ENCODE measurements around the gene GSTM3. TPM values are rescaled to one million over a fixed set of nuclear protein-coding genes. Genes with fewer than 3 reads are reported as not detected.

Gene GSTM3
- total RNA-seq, 1 experiment from 2014 or later: 110 TPM

GRCh38 chr1:109773203-109773899 lies 32.5 kb upstream of the GSTM3 start:
- Histone ChIP-seq H3K9me2 (ENCODE audit: insufficient read depth) (no peaks in the 10 kb centered on the region), H3K79me2 (ENCODE audit: low read depth) (no peaks in the 10 kb centered on the region), H3K4me3 (no peak overlapping the region), H3K4me2 (peak overlapping the region; percentile 20; the same call in 1 of the 2 replicates), H3K27ac (no peak overlapping the region), H4K20me1 (ENCODE audit: insufficient read depth) (no peaks in the 10 kb centered on the region), H3K36me3 (ENCODE audit: low read depth) (no peaks in the 10 kb centered on the region), H3F3A (ENCODE audit: insufficient read depth, low read depth) (peaks cover 13% of the 10 kb centered on the region; the same call in 1 of the 2 replicates), H3K27me3 (ENCODE audit: insufficient read depth, low read depth) (no peaks in the 10 kb centered on the region), H3K4me1 (replicated peaks; ENCODE audit: insufficient read depth) (peaks cover 46% of the 10 kb centered on the region), H2AFZ (no peak overlapping the region), H3K9me3 (ENCODE audit: insufficient read depth, low read depth) (no peaks in the 10 kb centered on the region)
- ChIA-PET POLR2A (ENCODE audit: unreplicated experiment) (interaction anchor here (0.5 kb wide), 1 partner anchor 137 kb away, joined by 3 read pairs; no protein-coding TSS in a partner anchor), CTCF (interaction anchor here (2.0 to 7.2 kb wide), 2 partner anchors 133 to 227 kb away, joined by 6 to 48 read pairs; no protein-coding TSS in a partner anchor)
- TF ChIP-seq CTCF (conservative IDR thresholded peaks at IDR 0.05) (peak; percentile 97), EZH2 (IDR thresholded peaks at IDR 0.05; ENCODE audit: low read depth) (no peak)
- no TSS peak for BruUV-seq (replicated peaks)
- intact Hi-C loops (cut with micrococcal nuclease; ENCODE audit: unreplicated experiment): loop anchor here (1.0 to 10.0 kb wide), 3 partner anchors 131 to 331 kb away; no protein-coding TSS in a partner anchor
- DNase-seq: peak; percentile 78 to 82

GRCh38 chr1:109772658-109773202 lies 31.9 kb upstream of the GSTM3 start:
- CTCF ChIA-PET: interaction anchor here (2.0 to 7.2 kb wide), 2 partner anchors 132 to 226 kb away, joined by 6 to 48 read pairs; no protein-coding TSS in a partner anchor
- TF ChIP-seq EZH2 (IDR thresholded peaks at IDR 0.05; ENCODE audit: low read depth) (no peak), CTCF (conservative IDR thresholded peaks at IDR 0.05) (no peak)
- H3K4me1 ChIP-seq (replicated peaks; ENCODE audit: insufficient read depth): peaks cover 40% of the 10 kb centered on the region
- DNase-seq: no peak
- H3K27ac ChIP-seq: no peak overlapping the region
- H4K20me1 ChIP-seq (ENCODE audit: insufficient read depth): no peaks in the 10 kb centered on the region
- H3K36me3 ChIP-seq (ENCODE audit: low read depth): no peaks in the 10 kb centered on the region
- no TSS peak for BruUV-seq (replicated peaks)
- no peaks in the 10 kb centered on the region for H3K9me3 ChIP-seq (ENCODE audit: insufficient read depth, low read depth)
- H3K4me3 ChIP-seq: no peak overlapping the region
- no peak overlapping the region for H3K4me2 ChIP-seq
- no peaks in the 10 kb centered on the region for H3K9me2 ChIP-seq (ENCODE audit: insufficient read depth)
- peaks cover 13% of the 10 kb centered on the region; the same call in 1 of the 2 replicates for H3F3A ChIP-seq (ENCODE audit: insufficient read depth, low read depth)
- POLR2A ChIA-PET (ENCODE audit: unreplicated experiment): no interaction called here
- intact Hi-C loops (cut with micrococcal nuclease; ENCODE audit: unreplicated experiment): loop anchor here (1.0 to 10.0 kb wide), 3 partner anchors 130 to 332 kb away; no protein-coding TSS in a partner anchor
- H2AFZ ChIP-seq: no peak overlapping the region
- H3K79me2 ChIP-seq (ENCODE audit: low read depth): no peaks in the 10 kb centered on the region
- no peaks in the 10 kb centered on the region for H3K27me3 ChIP-seq (ENCODE audit: insufficient read depth, low read depth)

GRCh38 chr1:109771712-109772657 lies 31.1 kb upstream of the GSTM3 start:
- no peak for DNase-seq
- no peaks in the 10 kb centered on the region for H3K9me2 ChIP-seq (ENCODE audit: insufficient read depth)
- no peaks in the 10 kb centered on the region for H3K9me3 ChIP-seq (ENCODE audit: insufficient read depth, low read depth)
- no TSS peak for BruUV-seq (replicated peaks)
- no peak overlapping the region for H2AFZ ChIP-seq
- ChIA-PET POLR2A (ENCODE audit: unreplicated experiment) (no interaction called here), CTCF (interaction anchor here (7.2 kb wide), 1 partner anchor 132 kb away, joined by 48 read pairs; no protein-coding TSS in a partner anchor)
- H3K79me2 ChIP-seq (ENCODE audit: low read depth): no peaks in the 10 kb centered on the region
- no peaks in the 10 kb centered on the region for H3K27me3 ChIP-seq (ENCODE audit: insufficient read depth, low read depth)
- H3K4me1 ChIP-seq (replicated peaks; ENCODE audit: insufficient read depth): peaks cover 32% of the 10 kb centered on the region
- intact Hi-C loops (cut with micrococcal nuclease; ENCODE audit: unreplicated experiment): loop anchor here (2.0 to 10.0 kb wide), 2 partner anchors 129 to 333 kb away; no protein-coding TSS in a partner anchor
- H4K20me1 ChIP-seq (ENCODE audit: insufficient read depth): no peaks in the 10 kb centered on the region
- no peak for TF ChIP-seq CTCF (conservative IDR thresholded peaks at IDR 0.05)
- no peak for TF ChIP-seq EZH2 (IDR thresholded peaks at IDR 0.05; ENCODE audit: low read depth)
- H3K36me3 ChIP-seq (ENCODE audit: low read depth): no peaks in the 10 kb centered on the region
- no peak overlapping the region for H3K4me3 ChIP-seq
- peaks cover 13% of the 10 kb centered on the region; the same call in 1 of the 2 replicates for H3F3A ChIP-seq (ENCODE audit: insufficient read depth, low read depth)
- H3K27ac ChIP-seq: no peak overlapping the region
- no peak overlapping the region for H3K4me2 ChIP-seq

Data from PC-9 (cell line).